SHP77 treated with DMSO at 0.1 percent for 48 hours (cell line): ENCODE results near the gene SLC6A11.

Source experiments
- DNase-seq: peaks from one replicate; lab custom pipeline; 2025; lab: John Stamatoyannopoulos, UW

Gene SLC6A11

DNA sequence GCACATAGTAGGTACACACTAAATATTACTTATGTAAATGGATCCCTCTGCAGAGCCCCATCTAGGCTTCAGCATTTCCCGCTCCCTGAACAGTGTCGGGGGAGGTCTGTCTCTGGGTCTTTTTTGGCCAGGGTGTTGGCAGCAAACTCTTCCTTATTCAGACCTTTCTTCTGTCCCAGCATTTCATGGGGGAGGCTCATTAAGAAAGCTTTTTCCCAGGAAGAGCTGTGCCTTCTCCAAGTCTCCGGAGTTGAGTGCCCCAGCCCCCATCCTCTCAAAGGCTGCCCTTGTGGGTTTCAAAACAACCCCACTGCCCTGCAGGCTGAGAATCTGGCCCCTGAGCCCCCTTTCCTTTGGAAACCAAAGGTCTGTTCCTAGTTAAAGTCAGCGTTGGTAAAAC, 25.1 kb downstream of the SLC6A11 start:
- no peak for DNase-seq

DNA sequence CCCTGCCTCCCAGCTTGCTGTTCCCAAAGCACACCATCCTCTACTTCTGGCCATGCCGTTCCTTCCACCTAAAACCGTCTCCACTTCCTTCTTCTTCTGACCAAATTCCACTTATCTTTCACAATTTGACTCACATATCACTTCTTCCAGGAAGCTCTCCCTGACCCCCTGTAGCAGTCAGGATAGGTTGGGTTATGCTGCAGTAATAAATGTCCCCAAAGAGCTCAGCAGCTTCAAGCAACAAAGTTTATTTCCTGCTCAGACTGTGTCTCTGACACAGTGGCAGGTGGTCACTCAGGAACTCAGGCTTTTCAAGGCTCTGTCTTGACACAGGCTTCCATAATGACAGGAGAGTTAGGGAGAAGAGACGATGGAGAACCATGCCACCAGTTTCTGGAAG, 27.4 kb downstream of the SLC6A11 start:
- no peak for DNase-seq

DNA sequence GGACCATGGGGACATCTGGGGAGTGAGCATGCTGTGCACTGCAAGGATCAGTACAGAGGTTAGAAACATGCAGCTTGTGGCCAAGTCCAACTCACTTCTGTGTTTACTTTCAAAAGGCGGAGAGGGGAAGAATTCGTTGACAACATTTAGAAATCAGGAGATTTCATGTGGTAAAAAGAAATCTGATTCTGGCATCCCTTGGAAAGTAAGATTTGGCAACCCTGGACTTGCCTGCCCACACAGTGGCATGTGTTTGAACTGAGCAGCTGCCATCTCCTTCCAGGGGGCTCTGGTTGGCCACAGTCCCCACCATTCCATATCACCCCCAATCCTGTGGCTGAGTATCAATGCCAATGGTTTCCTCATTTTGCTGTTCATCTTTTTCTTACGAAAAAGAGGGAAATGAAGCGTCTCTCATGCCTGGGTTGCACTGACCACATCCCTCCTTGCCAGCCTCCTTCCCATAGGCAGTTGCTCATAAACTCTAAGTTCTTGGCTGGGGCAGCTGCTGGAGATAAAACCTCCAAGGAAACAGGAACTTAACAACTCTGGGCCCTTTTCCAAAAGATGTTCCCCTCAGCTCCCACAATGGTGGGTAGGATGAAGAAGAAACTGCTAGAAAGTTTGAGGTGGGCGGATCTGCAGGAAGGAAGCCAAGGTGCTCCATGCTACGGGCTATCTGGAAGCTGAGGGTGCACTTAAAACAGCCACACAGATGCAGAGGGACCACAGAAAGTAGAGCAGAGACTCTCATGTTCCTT, 29.2 kb downstream of the SLC6A11 start:
- no peak for DNase-seq

GRCh38 chr3:10845839-10846656, 30.0 kb downstream of the SLC6A11 start:
- no peak for DNase-seq

GRCh38 chr3:10846657-10846975, 30.6 kb downstream of the SLC6A11 start:
- no peak for DNase-seq

GRCh38 chr3:10848261-10848660, 32.2 kb downstream of the SLC6A11 start:
- no peak for DNase-seq

DNA sequence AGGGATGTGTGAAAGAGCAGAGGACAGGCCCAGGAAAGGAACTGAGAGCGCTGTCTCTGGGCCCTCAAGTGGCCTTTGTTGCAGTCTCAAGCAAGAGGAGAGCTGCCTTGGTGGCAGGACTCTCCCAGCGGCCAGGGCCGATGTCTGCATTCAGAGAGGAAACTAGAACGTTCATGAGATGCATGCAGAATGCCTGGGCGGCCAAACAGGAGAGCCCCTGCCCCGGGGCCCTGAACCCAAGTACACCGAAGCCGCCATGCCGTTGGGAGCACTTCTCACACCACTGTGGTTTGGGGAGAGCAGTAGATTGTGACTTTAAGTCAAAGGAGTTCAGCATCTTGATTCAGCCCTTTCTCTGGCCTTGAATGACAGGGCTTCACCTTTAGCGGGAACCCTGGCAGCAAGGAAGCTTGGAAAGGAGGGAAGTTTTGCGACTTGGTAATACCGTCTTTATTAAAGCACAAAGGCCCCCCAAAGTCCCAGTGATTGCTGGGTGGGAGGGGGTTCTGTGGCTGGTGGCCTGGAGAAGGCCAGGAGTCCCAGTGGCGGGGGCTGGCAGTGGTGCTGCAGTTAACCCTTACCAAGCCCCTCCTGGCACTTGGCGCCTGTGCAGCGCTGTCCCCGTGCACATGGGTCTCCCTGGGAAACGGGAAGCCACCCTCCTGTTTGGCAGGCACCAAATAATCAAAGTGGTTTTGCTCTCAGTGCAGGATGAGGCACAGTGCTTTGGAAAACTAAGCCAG, 36.2 kb downstream of the SLC6A11 start:
- DNase-seq: no peak

DNA sequence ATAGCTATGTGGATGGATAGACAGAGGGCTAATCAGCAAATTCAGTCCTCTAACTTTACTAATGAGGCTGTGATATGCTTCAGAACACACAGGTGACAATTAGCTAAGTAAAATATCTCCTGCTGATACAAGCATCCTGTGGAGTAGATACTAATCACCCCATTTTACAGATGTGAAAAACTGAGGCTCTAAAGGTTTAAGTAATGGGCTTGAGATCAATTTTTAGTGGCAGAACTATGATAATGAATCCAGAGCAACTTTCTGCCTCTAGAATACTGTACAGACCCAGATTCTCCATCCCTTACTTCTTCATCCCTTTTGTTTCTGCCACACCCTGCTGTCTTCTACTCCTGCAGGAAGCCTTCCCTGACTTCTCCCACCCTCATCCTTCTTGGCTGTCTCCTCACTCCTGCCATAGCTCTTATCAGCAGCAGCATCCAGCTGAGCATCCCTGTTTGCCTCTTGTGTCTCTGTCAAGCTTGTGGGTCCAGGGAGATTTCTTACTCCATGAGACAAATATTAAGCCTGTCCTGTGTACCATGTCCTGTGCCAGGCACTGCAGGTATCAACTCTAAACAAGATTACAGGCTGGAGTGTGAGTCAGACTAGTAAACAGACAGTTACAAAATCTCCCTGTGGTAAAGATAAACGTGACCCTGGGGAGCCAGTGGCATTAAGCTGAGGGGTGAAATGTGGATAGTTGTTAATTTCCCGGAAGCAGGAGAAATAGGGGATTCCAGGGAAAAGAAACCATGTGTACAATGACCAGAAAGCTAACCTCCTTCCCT, 39.2 kb downstream of the SLC6A11 start:
- DNase-seq: no peak

DNA sequence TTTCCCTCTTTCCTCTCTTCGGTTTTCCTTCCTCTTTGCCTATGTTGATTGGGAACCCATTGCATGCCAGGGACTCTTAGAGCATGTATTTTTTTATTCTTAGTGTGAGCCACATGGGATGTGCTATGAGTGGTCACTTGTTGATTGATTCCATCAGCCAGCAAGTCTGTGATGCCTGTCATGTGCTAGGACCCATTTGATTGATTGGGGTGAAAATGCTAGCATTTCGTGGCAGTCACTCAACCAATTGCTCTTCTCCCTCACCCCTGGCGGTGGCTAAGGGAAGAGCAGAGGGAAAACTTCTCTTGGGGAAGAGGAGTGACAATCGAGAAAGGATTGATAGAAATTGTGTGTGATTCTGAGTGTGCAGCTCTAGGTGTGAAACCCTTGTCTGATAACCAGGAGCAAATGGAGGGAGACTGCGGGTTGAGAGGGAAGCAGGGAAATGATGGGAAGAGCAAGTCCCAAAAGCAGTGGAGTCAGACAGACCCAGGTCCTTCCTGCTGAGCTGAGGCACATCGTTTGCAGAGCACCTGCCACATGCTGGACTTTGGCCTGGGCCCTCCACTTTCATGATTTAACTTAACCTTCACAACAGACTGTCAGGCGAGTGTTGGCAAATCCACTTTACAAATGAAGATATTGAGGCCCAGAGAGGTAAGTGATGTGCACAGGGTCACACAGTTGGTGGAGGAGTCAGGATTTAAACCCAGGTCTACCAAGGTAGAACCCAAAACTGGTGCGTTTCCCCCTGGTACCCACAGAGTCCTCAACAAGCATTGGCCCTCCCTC, 40.0 kb downstream of the SLC6A11 start:
- DNase-seq: no peak

GRCh38 chr3:10857235-10857634, 41.2 kb downstream of the SLC6A11 start:
- DNase-seq: no peak

DNA sequence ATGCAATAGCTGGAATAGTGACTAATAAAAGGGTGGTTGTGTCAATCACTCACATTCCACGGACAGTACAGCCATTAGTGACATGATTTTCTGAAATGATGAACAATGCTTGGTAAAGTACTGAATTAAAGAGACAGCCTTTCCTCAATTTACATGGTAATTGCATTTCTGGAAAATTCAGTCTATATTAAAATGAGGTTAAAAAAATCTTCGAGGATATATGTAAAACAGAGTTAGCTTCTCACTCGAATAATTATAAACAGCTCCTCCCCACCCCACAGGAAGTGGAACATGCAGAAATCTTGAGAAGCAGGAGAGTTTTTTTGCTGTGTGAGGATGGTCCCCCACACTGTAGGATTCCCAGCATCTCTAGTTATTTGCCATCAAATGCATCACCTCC, 42.1 kb downstream of the SLC6A11 start:
- DNase-seq: no peak

DNA sequence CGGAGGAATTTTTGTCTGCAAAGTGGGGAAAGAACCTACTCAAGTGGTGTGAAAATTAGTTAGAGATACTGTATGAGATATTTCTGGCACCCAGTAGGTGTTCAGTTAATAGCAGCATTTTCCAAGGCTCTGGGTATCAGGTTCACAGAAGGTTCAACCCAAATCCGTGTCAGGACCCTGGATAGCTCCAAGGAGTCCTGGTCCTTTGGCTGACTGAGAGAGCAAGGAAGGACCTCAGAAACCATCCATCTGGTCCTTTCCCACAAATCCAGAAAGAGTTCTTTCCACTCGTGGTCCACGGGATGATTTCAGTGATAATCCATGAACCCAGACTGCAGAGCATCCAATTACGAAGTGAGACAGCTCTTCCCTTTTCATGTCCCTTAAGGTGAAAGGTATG, 51.4 kb downstream of the SLC6A11 start:
- DNase-seq: no peak

GRCh38 chr3:10869460-10869859, 53.4 kb downstream of the SLC6A11 start:
- no peak for DNase-seq

GRCh38 chr3:10870296-10870695, 54.3 kb downstream of the SLC6A11 start:
- DNase-seq: no peak

- no peak for DNase-seq
These were observed 57.4 kb downstream of the SLC6A11 start for GRCh38 chr3:10873415-10873814.

DNA sequence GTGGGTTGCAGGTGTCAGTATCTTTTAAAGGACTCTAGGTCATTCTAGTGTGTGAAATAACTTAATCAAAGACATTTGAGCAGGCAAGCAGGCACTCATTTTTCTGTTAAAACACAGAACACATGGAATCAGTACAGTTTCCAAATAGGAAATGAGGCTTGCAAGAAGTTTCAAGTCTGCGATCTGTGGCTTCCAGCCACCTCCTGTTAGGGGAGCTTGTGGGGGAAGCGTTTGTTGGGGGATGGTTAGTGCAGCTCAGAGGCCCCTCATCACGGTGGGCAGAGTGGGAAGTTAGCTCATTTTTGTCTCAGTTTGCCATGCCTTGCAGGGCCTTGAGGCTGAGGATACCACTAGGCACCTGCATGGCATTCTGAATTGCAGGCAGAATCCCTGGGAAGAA, 59.9 kb downstream of the SLC6A11 start:
- DNase-seq: no peak

- no peak for DNase-seq
These were observed 60.6 kb downstream of the SLC6A11 start for GRCh38 chr3:10876661-10877060.

- no peak for DNase-seq
These were observed 66.8 kb downstream of the SLC6A11 start for GRCh38 chr3:10882851-10883250.

- no peak for DNase-seq
These were observed 67.6 kb downstream of the SLC6A11 start for GRCh38 chr3:10883478-10884234.

DNA sequence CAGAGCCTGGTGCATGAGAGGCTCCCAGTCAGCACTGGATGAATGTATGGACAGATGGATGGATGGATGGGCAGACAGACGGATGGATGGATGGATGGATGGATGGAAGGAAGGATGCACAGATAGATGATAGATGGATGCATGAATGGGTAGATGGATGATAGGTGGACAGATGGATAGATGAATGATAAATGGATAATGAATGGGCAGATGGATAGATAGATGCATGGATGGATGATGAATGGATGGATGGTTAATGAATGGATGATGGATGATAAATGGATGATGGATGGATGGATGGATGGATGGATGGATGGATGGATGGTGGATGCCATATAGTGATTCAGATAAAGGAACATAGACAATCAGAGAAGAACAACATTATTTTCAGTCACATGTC, 71.0 kb downstream of the SLC6A11 start:
- no peak for DNase-seq
